ENCODE results near the gene RABEP2. TPM values are rescaled to one million over a fixed set of nuclear protein-coding genes. Genes with fewer than 3 reads are reported as not detected.

The RABEP2 gene
- total RNA-seq, 1 experiment from 2014 or later = 48.5 TPM

DNA sequence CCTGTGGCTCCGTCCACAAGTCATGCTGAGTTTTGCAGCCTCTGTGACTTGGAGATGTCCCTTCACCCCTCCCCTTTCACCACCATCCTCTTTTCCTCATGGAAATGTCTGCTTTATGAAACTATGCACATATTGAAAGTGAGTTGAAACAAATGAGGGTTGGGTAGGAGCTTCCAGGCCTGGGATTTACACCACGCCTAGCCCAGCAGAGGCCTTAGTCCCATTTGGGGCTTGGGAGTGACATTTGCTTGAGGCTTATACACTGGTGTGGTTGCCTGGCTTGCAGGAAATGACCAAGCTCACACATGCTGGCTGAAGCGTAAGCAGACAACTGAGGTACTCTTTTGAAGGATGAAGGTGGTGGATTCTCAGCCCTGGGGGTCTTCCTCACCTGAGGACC lies 39.0 kb upstream of the RABEP2 start:
- Histone ChIP-seq H3K27me3 (ENCODE audit: insufficient read depth, low read depth) (no peaks in the 10 kb centered on the region), H2AFZ (no peak overlapping the region), H3K36me3 (ENCODE audit: low read depth) (no peaks in the 10 kb centered on the region), H3K27ac (no peak overlapping the region), H3K9me2 (ENCODE audit: insufficient read depth) (no peaks in the 10 kb centered on the region), H3F3A (ENCODE audit: insufficient read depth, low read depth) (peaks cover 13% of the 10 kb centered on the region; the same call in 1 of the 2 replicates), H3K79me2 (ENCODE audit: low read depth) (no peaks in the 10 kb centered on the region), H3K4me3 (no peak overlapping the region), H3K4me2 (no peak overlapping the region), H3K4me1 (replicated peaks; ENCODE audit: insufficient read depth) (no peaks in the 10 kb centered on the region), H3K9me3 (ENCODE audit: insufficient read depth, low read depth) (no peaks in the 10 kb centered on the region), H4K20me1 (ENCODE audit: insufficient read depth) (no peaks in the 10 kb centered on the region)
- POLR2A ChIA-PET (ENCODE audit: unreplicated experiment) = no interaction called here
- CTCF ChIA-PET = no interaction called here
- BruUV-seq (replicated peaks) = no TSS peak
- no peak for TF ChIP-seq EZH2 (IDR thresholded peaks at IDR 0.05; ENCODE audit: low read depth)
- TF ChIP-seq, protein P1, sequence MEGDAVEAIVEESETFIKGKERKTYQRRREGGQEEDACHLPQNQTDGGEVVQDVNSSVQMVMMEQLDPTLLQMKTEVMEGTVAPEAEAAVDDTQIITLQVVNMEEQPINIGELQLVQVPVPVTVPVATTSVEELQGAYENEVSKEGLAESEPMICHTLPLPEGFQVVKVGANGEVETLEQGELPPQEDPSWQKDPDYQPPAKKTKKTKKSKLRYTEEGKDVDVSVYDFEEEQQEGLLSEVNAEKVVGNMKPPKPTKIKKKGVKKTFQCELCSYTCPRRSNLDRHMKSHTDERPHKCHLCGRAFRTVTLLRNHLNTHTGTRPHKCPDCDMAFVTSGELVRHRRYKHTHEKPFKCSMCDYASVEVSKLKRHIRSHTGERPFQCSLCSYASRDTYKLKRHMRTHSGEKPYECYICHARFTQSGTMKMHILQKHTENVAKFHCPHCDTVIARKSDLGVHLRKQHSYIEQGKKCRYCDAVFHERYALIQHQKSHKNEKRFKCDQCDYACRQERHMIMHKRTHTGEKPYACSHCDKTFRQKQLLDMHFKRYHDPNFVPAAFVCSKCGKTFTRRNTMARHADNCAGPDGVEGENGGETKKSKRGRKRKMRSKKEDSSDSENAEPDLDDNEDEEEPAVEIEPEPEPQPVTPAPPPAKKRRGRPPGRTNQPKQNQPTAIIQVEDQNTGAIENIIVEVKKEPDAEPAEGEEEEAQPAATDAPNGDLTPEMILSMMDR (conservative IDR thresholded peaks at IDR 0.05) = no peak
- no peak for DNase-seq
- intact Hi-C loops (cut with micrococcal nuclease; ENCODE audit: unreplicated experiment) = no loop called here

DNA sequence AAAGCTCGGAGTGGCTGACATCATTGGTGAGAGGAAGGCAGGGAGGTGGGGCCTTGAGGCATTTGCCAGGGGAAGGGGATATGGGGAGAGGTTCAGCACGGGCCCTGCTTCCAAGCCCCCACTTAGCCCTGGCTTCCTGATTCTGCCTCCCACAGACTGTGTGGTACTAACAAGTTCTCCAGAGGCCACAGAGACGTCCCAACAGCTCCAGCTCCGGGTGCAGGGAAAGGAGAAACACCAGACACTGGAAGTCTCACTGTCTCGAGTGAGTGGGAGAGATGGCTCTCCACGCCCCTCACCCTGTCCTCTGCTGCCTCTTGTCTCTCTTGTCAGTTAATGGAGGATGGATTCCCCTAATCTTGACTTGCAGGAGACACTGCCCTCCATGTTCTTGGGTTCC lies 33.8 kb upstream of the RABEP2 start:
- no peak overlapping the region for H3K27ac ChIP-seq
- H3K4me3 ChIP-seq = no peak overlapping the region
- intact Hi-C loops (cut with micrococcal nuclease; ENCODE audit: unreplicated experiment) = no loop called here
- ChIA-PET CTCF (no interaction called here), POLR2A (ENCODE audit: unreplicated experiment) (no interaction called here)
- no peaks in the 10 kb centered on the region for H3K9me2 ChIP-seq (ENCODE audit: insufficient read depth)
- H3F3A ChIP-seq (ENCODE audit: insufficient read depth, low read depth) = peaks cover 4% of the 10 kb centered on the region; the same call in 1 of the 2 replicates
- no peaks in the 10 kb centered on the region for H3K27me3 ChIP-seq (ENCODE audit: insufficient read depth, low read depth)
- peaks cover 17% of the 10 kb centered on the region for H3K36me3 ChIP-seq (ENCODE audit: low read depth)
- H3K4me1 ChIP-seq (replicated peaks; ENCODE audit: insufficient read depth) = no peaks in the 10 kb centered on the region
- no peaks in the 10 kb centered on the region for H4K20me1 ChIP-seq (ENCODE audit: insufficient read depth)
- no peak overlapping the region for H3K4me2 ChIP-seq
- no peak for TF ChIP-seq EZH2 (IDR thresholded peaks at IDR 0.05; ENCODE audit: low read depth)
- no TSS peak for BruUV-seq (replicated peaks)
- no peak for DNase-seq
- no peaks in the 10 kb centered on the region for H3K9me3 ChIP-seq (ENCODE audit: insufficient read depth, low read depth)
- no peaks in the 10 kb centered on the region for H3K79me2 ChIP-seq (ENCODE audit: low read depth)
- H2AFZ ChIP-seq = no peak overlapping the region

DNA sequence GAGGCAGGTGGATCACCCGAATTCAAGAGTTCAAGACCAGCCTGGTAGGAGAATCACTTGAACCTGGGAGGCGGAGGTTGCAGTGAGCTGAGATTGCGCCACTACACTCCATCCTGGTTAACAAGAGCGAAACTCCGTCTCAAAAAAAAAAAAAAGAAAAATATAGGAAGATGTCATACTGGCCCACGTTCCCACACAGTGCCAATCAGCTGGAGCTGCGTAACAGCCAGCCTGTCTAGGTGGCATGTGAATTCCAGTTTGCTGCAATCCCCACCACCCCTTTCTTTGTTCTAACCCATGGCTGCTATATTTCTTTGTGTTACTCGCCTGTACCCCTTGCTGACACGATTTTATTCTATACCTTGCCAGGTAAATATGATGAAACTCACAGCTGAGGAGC lies 33.2 kb upstream of the RABEP2 start:
- POLR2A ChIA-PET (ENCODE audit: unreplicated experiment) = no interaction called here
- no TSS peak for BruUV-seq (replicated peaks)
- peaks cover 22% of the 10 kb centered on the region for H3K36me3 ChIP-seq (ENCODE audit: low read depth)

More for the DNA sequence above, 33.2 kb upstream of the RABEP2 start:
- Histone ChIP-seq H3K9me2 (ENCODE audit: insufficient read depth) (no peaks in the 10 kb centered on the region), H3K4me2 (no peak overlapping the region), H3K27me3 (ENCODE audit: insufficient read depth, low read depth) (no peaks in the 10 kb centered on the region), H3K9me3 (ENCODE audit: insufficient read depth, low read depth) (no peaks in the 10 kb centered on the region), H4K20me1 (ENCODE audit: insufficient read depth) (no peaks in the 10 kb centered on the region), H3K79me2 (ENCODE audit: low read depth) (peaks cover under 1% of the 10 kb centered on the region; the same call in 1 of the 2 replicates), H3K27ac (no peak overlapping the region), H3K4me1 (replicated peaks; ENCODE audit: insufficient read depth) (no peaks in the 10 kb centered on the region), H3F3A (ENCODE audit: insufficient read depth, low read depth) (peaks cover 4% of the 10 kb centered on the region; the same call in 1 of the 2 replicates), H3K4me3 (no peak overlapping the region), H2AFZ (no peak overlapping the region)
- intact Hi-C loops (cut with micrococcal nuclease; ENCODE audit: unreplicated experiment) = no loop called here
- CTCF ChIA-PET = no interaction called here
- TF ChIP-seq, protein P1 (conservative IDR thresholded peaks at IDR 0.05) = no peak
- no peak for TF ChIP-seq EZH2 (IDR thresholded peaks at IDR 0.05; ENCODE audit: low read depth)
- DNase-seq = no peak

Data from PC-9 (cell line).